ENCODE results near the gene PRR5L.

DNA sequence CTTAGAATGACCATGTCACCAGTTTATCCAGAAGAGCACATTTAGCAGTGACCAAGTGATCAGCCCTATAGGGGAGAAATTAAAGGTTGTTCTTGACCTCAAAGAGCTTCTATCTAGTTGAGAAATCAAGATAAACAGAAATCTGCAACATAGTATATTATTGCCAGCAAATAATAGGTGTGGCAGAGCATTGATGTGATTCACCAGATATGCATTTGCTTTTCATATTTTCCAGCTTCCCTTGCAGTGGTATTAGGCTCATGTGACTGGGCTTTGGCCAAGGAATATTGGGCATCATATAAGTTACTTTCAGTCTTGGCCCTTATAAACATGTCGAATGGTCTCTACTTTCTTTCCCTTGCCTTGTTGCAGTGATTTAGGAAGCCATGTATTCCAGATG lies 41.4 kb upstream of the PRR5L start:
- TF ChIP-seq, protein P1, sequence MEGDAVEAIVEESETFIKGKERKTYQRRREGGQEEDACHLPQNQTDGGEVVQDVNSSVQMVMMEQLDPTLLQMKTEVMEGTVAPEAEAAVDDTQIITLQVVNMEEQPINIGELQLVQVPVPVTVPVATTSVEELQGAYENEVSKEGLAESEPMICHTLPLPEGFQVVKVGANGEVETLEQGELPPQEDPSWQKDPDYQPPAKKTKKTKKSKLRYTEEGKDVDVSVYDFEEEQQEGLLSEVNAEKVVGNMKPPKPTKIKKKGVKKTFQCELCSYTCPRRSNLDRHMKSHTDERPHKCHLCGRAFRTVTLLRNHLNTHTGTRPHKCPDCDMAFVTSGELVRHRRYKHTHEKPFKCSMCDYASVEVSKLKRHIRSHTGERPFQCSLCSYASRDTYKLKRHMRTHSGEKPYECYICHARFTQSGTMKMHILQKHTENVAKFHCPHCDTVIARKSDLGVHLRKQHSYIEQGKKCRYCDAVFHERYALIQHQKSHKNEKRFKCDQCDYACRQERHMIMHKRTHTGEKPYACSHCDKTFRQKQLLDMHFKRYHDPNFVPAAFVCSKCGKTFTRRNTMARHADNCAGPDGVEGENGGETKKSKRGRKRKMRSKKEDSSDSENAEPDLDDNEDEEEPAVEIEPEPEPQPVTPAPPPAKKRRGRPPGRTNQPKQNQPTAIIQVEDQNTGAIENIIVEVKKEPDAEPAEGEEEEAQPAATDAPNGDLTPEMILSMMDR (IDR thresholded peaks at IDR 0.05; ENCODE audit: low read depth, low read length, poor library complexity, severe bottlenecking) = no peak
- TF ChIP-seq EZH2phosphoT487 (IDR thresholded peaks at IDR 0.05; ENCODE audit: borderline replicate concordance, low read length) = no peak
